ENCODE results near the gene TOE1.
A peak's percentile ranks its signal among the peaks of the same experiment; 100 is the strongest.

The TOE1 gene

GRCh38 chr1:45326627-45327623 lies 13.0 kb upstream of the TOE1 start, which contains the start of gene HPDL:
TSS of gene HPDL (plus strand) at chr1:45326895. CDS start at chr1:45327149, 254 bp downstream.
- DNase-seq (ENCODE audit: low read depth): peak; percentile 41

GRCh38 chr1:45327644-45328515 lies 12.1 kb upstream of the TOE1 start:
- DNase-seq (ENCODE audit: low read depth): no peak

GRCh38 chr1:45328680-45329079 lies 11.3 kb upstream of the TOE1 start:
- DNase-seq (ENCODE audit: low read depth): no peak

- DNase-seq (ENCODE audit: low read depth): no peak
These were observed 10.5 kb upstream of the TOE1 start for GRCh38 chr1:45329445-45329844.

- no peak for DNase-seq (ENCODE audit: low read depth)
These were observed 8.3 kb upstream of the TOE1 start for GRCh38 chr1:45331436-45332345.

GRCh38 chr1:45332346-45332720 lies 7.6 kb upstream of the TOE1 start:
- DNase-seq (ENCODE audit: low read depth): no peak

- no peak for DNase-seq (ENCODE audit: low read depth)
These were observed 5.4 kb upstream of the TOE1 start for GRCh38 chr1:45334308-45335245.

- DNase-seq (ENCODE audit: low read depth): no peak
These were observed 4.1 kb upstream of the TOE1 start for GRCh38 chr1:45335855-45336324.

- DNase-seq (ENCODE audit: low read depth): no peak
These were observed 2.2 kb upstream of the TOE1 start for GRCh38 chr1:45337630-45338325.

- DNase-seq (ENCODE audit: low read depth): no peak
These were observed 971 bp downstream of the TOE1 start for GRCh38 chr1:45340816-45341466.

GRCh38 chr1:45344499-45344898 lies 4.5 kb downstream of the TOE1 start:
- DNase-seq (ENCODE audit: low read depth): no peak

- DNase-seq (ENCODE audit: low read depth): no peak
These were observed 5.0 kb downstream of the TOE1 start for GRCh38 chr1:45345014-45345413.

- DNase-seq (ENCODE audit: low read depth): no peak
These were observed 6.5 kb downstream of the TOE1 start for GRCh38 chr1:45346473-45346872.

- peak; percentile 43 for DNase-seq (ENCODE audit: low read depth)
These were observed 8.1 kb downstream of the TOE1 start for GRCh38 chr1:45348020-45348419.

GRCh38 chr1:45348609-45348965 lies 8.6 kb downstream of the TOE1 start:
- no peak for DNase-seq (ENCODE audit: low read depth)

GRCh38 chr1:45348966-45349677 lies 9.2 kb downstream of the TOE1 start:
- DNase-seq (ENCODE audit: low read depth): no peak

GRCh38 chr1:45351508-45351907 lies 11.5 kb downstream of the TOE1 start:
- DNase-seq (ENCODE audit: low read depth): no peak

- no peak for DNase-seq (ENCODE audit: low read depth)
These were observed 13.7 kb downstream of the TOE1 start for GRCh38 chr1:45353685-45354084.

- DNase-seq (ENCODE audit: low read depth): no peak
These were observed 14.9 kb downstream of the TOE1 start for GRCh38 chr1:45354838-45355237.
